Endothelial cell of umbilical vein (primary cell): ENCODE measurements around the gene USP47. TPM values are rescaled to one million over a fixed set of nuclear protein-coding genes. Genes with fewer than 3 reads are reported as not detected.

Experiments
- BruUV-seq: library from RNA; stranded (reverse); fragments of 400-500 nt; replicated peaks from 2 replicates; lab custom pipeline; 2021; lab: Mats Ljungman, UMichigan
- CTCF ChIA-PET: fragments of 300-600, 350-600 bp; sonication (Branson Sonifier 250); formaldehyde crosslinking; loops from one replicate; lab custom pipeline; 2021; ENCODE audit warnings: antibody characterized with exemption, inconsistent platforms; lab: Charles Lee
- POLR2A ChIA-PET: fragments of 300-600, 350-600 bp; sonication (Branson Sonifier 250); formaldehyde crosslinking; loops from one replicate; lab custom pipeline; 2021; ENCODE audit warnings: antibody characterized with exemption, inconsistent platforms; lab: Charles Lee
- DNase-seq: peaks from one replicate; pipeline ENCODE4 v3.0.0-alpha.2; 2011; ENCODE audit warnings: low read depth, low spot score
- FAIRE-seq: peaks from 2 replicates; lab custom pipeline; 2011; peaks lifted over from hg19 to GRCh38; lab: Jason Lieb, UNC
- H2AFZ ChIP-seq: 2 replicates; pipeline ENCODE4 v1.6.0; 2012; ENCODE audit warnings: low read depth, low read length, control low read depth, inconsistent platforms
- H3K27ac ChIP-seq: 2 replicates; pipeline ENCODE4 v1.5.1; 2011; ENCODE audit warnings: low read depth, mild to moderate bottlenecking, control low read depth, low read length, moderate library complexity; ENCODE audit not compliant: insufficient read depth
- H3K27me3 ChIP-seq, 2 experiments: 2 replicates each; pipeline versions ENCODE4 v1.6.0 to v1.6.1; 2011; ENCODE audit warnings: low read length in 2 of 2, mixed read lengths in 1 of 2; ENCODE audit not compliant: control insufficient read depth in 2 of 2, insufficient read depth in 2 of 2
- H3K36me3 ChIP-seq, 2 experiments: 2 replicates in 1 of 2; 3 replicates in 1 of 2; pipeline ENCODE4 v1.5.1; 2011; ENCODE audit warnings: low read length in 2 of 2, mild to moderate bottlenecking in 1 of 2, moderate library complexity in 1 of 2; ENCODE audit not compliant: control insufficient read depth in 2 of 2, insufficient read depth in 2 of 2; ENCODE audit errors: extremely low read depth in 1 of 2
- H3K4me1 ChIP-seq: 3 replicates; pipeline ENCODE4 v1.5.1; 2011; ENCODE audit warnings: mild to moderate bottlenecking, low read length; ENCODE audit not compliant: control insufficient read depth, insufficient read depth; ENCODE audit errors: extremely low read depth
- H3K4me2 ChIP-seq: 2 replicates; pipeline ENCODE4 v1.6.1; 2011; ENCODE audit warnings: low read length, control low read depth, mixed read lengths; ENCODE audit not compliant: insufficient read depth
- H3K4me3 ChIP-seq, 3 experiments: fragments of 200-600 bp in 1 of 3; sonication (generic), shearing (Covaris generic) in 1 of 3; replicated peaks in 1 of 3; 2 replicates each; pipeline ENCODE4 v1.5.1; 2011 to 2016; ENCODE audit warnings: control low read depth in 3 of 3, low read length in 3 of 3, mild to moderate bottlenecking in 2 of 3, inconsistent platforms in 1 of 3, low read depth in 1 of 3, moderate library complexity in 1 of 3; ENCODE audit not compliant: insufficient read depth in 1 of 3
- H3K79me2 ChIP-seq: 2 replicates; pipeline ENCODE4 v1.6.0; 2012; ENCODE audit warnings: low read length, inconsistent platforms; ENCODE audit not compliant: control insufficient read depth, insufficient read depth
- H3K9ac ChIP-seq: replicated peaks from 2 replicates; pipeline ENCODE3; 2011; ENCODE audit warnings: low read length, control low read depth; ENCODE audit not compliant: insufficient read depth; ENCODE audit errors: extremely low read depth
- H3K9me1 ChIP-seq: replicated peaks from 3 replicates; pipeline ENCODE4 v1.6.0; 2011; ENCODE audit warnings: mild to moderate bottlenecking, low read length; ENCODE audit not compliant: control insufficient read depth, insufficient read depth; ENCODE audit errors: extremely low read depth
- H3K9me3 ChIP-seq: replicated peaks from 2 replicates; pipeline ENCODE4 v1.5.1; 2012; ENCODE audit warnings: low read length, inconsistent platforms; ENCODE audit not compliant: control insufficient read depth, insufficient read depth
- H4K20me1 ChIP-seq: replicated peaks from 2 replicates; pipeline ENCODE3; 2011; ENCODE audit warnings: mild to moderate bottlenecking, low read length; ENCODE audit not compliant: control insufficient read depth, insufficient read depth; ENCODE audit errors: extremely low read depth
- EZH2 ChIP-seq: IDR thresholded peaks from 2 replicates; pipeline ENCODE4 v1.6.1; 2012; ENCODE audit warnings: borderline replicate concordance, low read depth, mild to moderate bottlenecking, moderate library complexity, low read length, inconsistent platforms; ENCODE audit not compliant: severe bottlenecking
- FOS ChIP-seq: IDR thresholded peaks from 2 replicates; pipeline ENCODE4 v1.6.1; 2011; ENCODE audit warnings: mild to moderate bottlenecking, low read length, moderate library complexity, borderline replicate concordance; ENCODE audit not compliant: insufficient read depth
- GATA2 ChIP-seq: IDR thresholded peaks from 2 replicates; pipeline ENCODE4 v1.7.0; 2011; ENCODE audit warnings: low read depth, mild to moderate bottlenecking, moderate library complexity, mixed read lengths, low read length; ENCODE audit not compliant: insufficient read length, insufficient read depth
- JUN ChIP-seq: IDR thresholded peaks from 2 replicates; pipeline ENCODE4 v1.6.1; 2011; ENCODE audit warnings: borderline replicate concordance, low read depth; ENCODE audit not compliant: insufficient read length, insufficient read depth
- MYC ChIP-seq: IDR thresholded peaks from one replicate; pipeline ENCODE4 v1.6.1; 2011; ENCODE audit warnings: mild to moderate bottlenecking, low read depth, low read length
- POLR2A ChIP-seq: IDR thresholded peaks from 2 replicates; pipeline ENCODE4 v1.6.1; 2012; ENCODE audit warnings: low read depth, mild to moderate bottlenecking, control low read depth, low read length
- POLR2AphosphoS5 ChIP-seq: IDR thresholded peaks from 2 replicates; pipeline ENCODE4 v1.6.1; 2012; ENCODE audit warnings: low read depth, mild to moderate bottlenecking, control low read depth, low read length, moderate library complexity; ENCODE audit not compliant: insufficient read depth
- dilution Hi-C: fragments of 300-500 bp; cut with MboI; formaldehyde crosslinking; loops from one replicate; pipeline ENCODE4 v1.15.0; 2019; ENCODE audit warnings: low sequenced_read_pairs; ENCODE audit not compliant: extremely low pct_ligation_motif_present
- intact Hi-C: fragments of 100-400 bp; cut with micrococcal nuclease; formaldehyde crosslinking; loops from one replicate; pipeline ENCODE4 v1.10.0; 2022
- polyA plus RNA-seq, 4 experiments: library from polyadenylated mRNA; depleted of rRNA in 3 of 4; stranded (reverse) in 3 of 4; unstranded in 1 of 4; fragments of >200 nt; gene quantifications; 2 replicates each; pipeline versions ENCODE4 v1.2.1 to v1.2.3, GENCODE V29; 2011 to 2012; ENCODE audit warnings: missing spikeins in 1 of 4
- total RNA-seq: library from RNA; stranded (reverse); gene quantifications from 2 replicates; pipeline ENCODE4 v1.2.3, GENCODE V29; 2021
- TF ChIP-seq, protein P1 (sequence below), 2 donors: IDR thresholded peaks; 1 replicate in 1 of 2; 2 replicates in 1 of 2; pipeline ENCODE4 v1.5.1; 2011; ENCODE audit warnings: low read length in 2 of 2, mild to moderate bottlenecking in 2 of 2, moderate library complexity in 2 of 2, control low read depth in 1 of 2, inconsistent platforms in 1 of 2, low read depth in 1 of 2; ENCODE audit not compliant: insufficient read depth in 1 of 2; ENCODE audit errors: extremely low read depth in 1 of 2

Gene USP47
- total and polyA plus RNA-seq, 2 donors (not counting 3 experiments of a cell fraction or from before 2014, with no cell fraction given), result 7.8 to 38.0 TPM

- Histone ChIP-seq H3K9me1 (no peaks in the 10 kb centered on the region), H4K20me1 (no peaks in the 10 kb centered on the region), H3K4me2 (no peak overlapping the region), H3K9me3 (no peaks in the 10 kb centered on the region), H3K36me3 (peaks cover 6 to 8% of the 10 kb centered on the region in 2 experiments), H3K9ac (no peak overlapping the region), H3K27me3 (no peaks in the 10 kb centered on the region), H3K27ac (no peak overlapping the region), H3K4me1 (no peaks in the 10 kb centered on the region), H2AFZ (no peak overlapping the region), H3K4me3 (no peak overlapping the region), H3K79me2 (no peaks in the 10 kb centered on the region)
- ChIA-PET CTCF (no interaction called here), POLR2A (no interaction called here)
- DNase-seq (no peak), FAIRE-seq (no peak)
- BruUV-seq, result no TSS peak
- intact Hi-C loops, result no loop called here
- dilution Hi-C loops, result no loop called here
- TF ChIP-seq GATA2, result no peak
- no peak for TF ChIP-seq EZH2
- no peak for TF ChIP-seq POLR2A
- TF ChIP-seq JUN, result no peak
- TF ChIP-seq, protein P1, sequence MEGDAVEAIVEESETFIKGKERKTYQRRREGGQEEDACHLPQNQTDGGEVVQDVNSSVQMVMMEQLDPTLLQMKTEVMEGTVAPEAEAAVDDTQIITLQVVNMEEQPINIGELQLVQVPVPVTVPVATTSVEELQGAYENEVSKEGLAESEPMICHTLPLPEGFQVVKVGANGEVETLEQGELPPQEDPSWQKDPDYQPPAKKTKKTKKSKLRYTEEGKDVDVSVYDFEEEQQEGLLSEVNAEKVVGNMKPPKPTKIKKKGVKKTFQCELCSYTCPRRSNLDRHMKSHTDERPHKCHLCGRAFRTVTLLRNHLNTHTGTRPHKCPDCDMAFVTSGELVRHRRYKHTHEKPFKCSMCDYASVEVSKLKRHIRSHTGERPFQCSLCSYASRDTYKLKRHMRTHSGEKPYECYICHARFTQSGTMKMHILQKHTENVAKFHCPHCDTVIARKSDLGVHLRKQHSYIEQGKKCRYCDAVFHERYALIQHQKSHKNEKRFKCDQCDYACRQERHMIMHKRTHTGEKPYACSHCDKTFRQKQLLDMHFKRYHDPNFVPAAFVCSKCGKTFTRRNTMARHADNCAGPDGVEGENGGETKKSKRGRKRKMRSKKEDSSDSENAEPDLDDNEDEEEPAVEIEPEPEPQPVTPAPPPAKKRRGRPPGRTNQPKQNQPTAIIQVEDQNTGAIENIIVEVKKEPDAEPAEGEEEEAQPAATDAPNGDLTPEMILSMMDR (IDR thresholded peaks at IDR 0.05; ENCODE audit: extremely low read depth in 1 of 2, insufficient read depth in 1 of 2, low read depth in 1 of 2, low read length in 2 of 2), result no peak
Observed at GRCh38 chr11:11952036-11952435, 110.3 kb downstream of the USP47 start.

DNA sequence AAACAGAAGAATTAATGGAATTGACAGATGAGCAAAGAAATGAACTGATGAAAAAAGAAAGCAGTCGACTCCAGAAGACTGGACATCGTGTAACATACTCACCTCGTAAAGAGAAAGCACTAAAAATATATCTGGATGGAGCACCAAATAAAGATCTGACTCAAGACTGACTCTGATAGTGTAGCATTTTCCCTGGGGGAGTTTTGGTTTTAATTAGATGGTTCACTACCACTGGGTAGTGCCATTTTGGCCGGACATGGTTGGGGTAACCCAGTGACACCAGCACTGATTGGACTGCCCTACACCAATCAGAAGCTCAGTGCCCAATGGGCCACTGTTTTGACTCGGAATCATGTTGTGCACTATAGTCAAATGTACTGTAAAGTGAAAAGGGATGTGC, 114.2 kb downstream of the USP47 start:
- Histone ChIP-seq H3K4me3 (no peak overlapping the region), H3K79me2 (no peaks in the 10 kb centered on the region), H3K9me3 (no peaks in the 10 kb centered on the region), H3K9me1 (no peaks in the 10 kb centered on the region), H3K27ac (no peak overlapping the region), H3K36me3 (peaks cover 5 to 6% of the 10 kb centered on the region in 2 experiments), H3K4me1 (peaks cover 8% of the 10 kb centered on the region), H2AFZ (no peak overlapping the region), H3K4me2 (no peak overlapping the region), H3K9ac (no peak overlapping the region), H3K27me3 (no peaks in the 10 kb centered on the region), H4K20me1 (no peaks in the 10 kb centered on the region)
- FAIRE-seq, result no peak
- no peak for DNase-seq
- ChIA-PET POLR2A (no interaction called here), CTCF (interaction anchor here (1.0 to 4.1 kb wide), 6 partner anchors 8 to 88 kb away, joined by 3 to 18 read pairs (median 4); no protein-coding TSS in a partner anchor)
- BruUV-seq, result TSS peak; percentile 68
- intact Hi-C loops, result no loop called here
- dilution Hi-C loops, result no loop called here
- TF ChIP-seq GATA2, result no peak
- TF ChIP-seq POLR2AphosphoS5, result no peak
- TF ChIP-seq JUN, result no peak
- TF ChIP-seq, protein P1 (IDR thresholded peaks at IDR 0.05; ENCODE audit: extremely low read depth in 1 of 2, insufficient read depth in 1 of 2, low read depth in 1 of 2, low read length in 2 of 2), result no peak
- no peak for TF ChIP-seq EZH2
- TF ChIP-seq FOS, result no peak
- TF ChIP-seq MYC, result no peak
- no peak for TF ChIP-seq POLR2A
